HG03280 (cell line): ENCODE results near the gene SETD7.
A peak's percentile ranks its signal among the peaks of the same experiment; 100 is the strongest.

ENCODE experiments used
- ATAC-seq: cut with Tn5 transposase; IDR thresholded peaks from one replicate; pipeline ENCODE4 v1.9.1; 2021; ENCODE audit warnings: mild to moderate bottlenecking, moderate library complexity; ENCODE audit not compliant: unreplicated experiment

SETD7 gene

GRCh38 chr4:139556071-139556723, at the start of gene SETD7:
TSS of gene SETD7 (minus strand) at chr4:139556219. CDS start at chr4:139556137, 82 bp downstream.
- ATAC-seq, result peak; percentile 36

GRCh38 chr4:139605516-139605915, 49.5 kb upstream of the SETD7 start:
- ATAC-seq, result no peak

GRCh38 chr4:139603576-139604410, 47.8 kb upstream of the SETD7 start:
- ATAC-seq, result no peak

GRCh38 chr4:139602776-139603360, 46.8 kb upstream of the SETD7 start:
- ATAC-seq, result no peak

GRCh38 chr4:139600662-139601061, 44.6 kb upstream of the SETD7 start:
- ATAC-seq, result no peak

- ATAC-seq, result no peak
These were observed 43.8 kb upstream of the SETD7 start for GRCh38 chr4:139599594-139600374.

- ATAC-seq, result no peak
These were observed 43.1 kb upstream of the SETD7 start for GRCh38 chr4:139599076-139599475.

- ATAC-seq, result no peak
These were observed 40.8 kb upstream of the SETD7 start for GRCh38 chr4:139596684-139597279.

GRCh38 chr4:139596034-139596683, 40.1 kb upstream of the SETD7 start:
- ATAC-seq, result no peak

GRCh38 chr4:139594591-139595185, 38.7 kb upstream of the SETD7 start:
- no peak for ATAC-seq

GRCh38 chr4:139593091-139593564, 37.1 kb upstream of the SETD7 start:
- ATAC-seq, result no peak

- ATAC-seq, result no peak
These were observed 33.5 kb upstream of the SETD7 start for GRCh38 chr4:139589336-139590018.

- no peak for ATAC-seq
These were observed 31.4 kb upstream of the SETD7 start for GRCh38 chr4:139587446-139587845.

GRCh38 chr4:139585473-139585872, 29.5 kb upstream of the SETD7 start:
- no peak for ATAC-seq

GRCh38 chr4:139584784-139585183, 28.8 kb upstream of the SETD7 start:
- ATAC-seq, result no peak

GRCh38 chr4:139584013-139584412, 28.0 kb upstream of the SETD7 start:
- no peak for ATAC-seq

- ATAC-seq, result no peak
These were observed 26.0 kb upstream of the SETD7 start for GRCh38 chr4:139582044-139582443.

- no peak for ATAC-seq
These were observed 25.1 kb upstream of the SETD7 start for GRCh38 chr4:139581096-139581495.

- no peak for ATAC-seq
These were observed 20.2 kb upstream of the SETD7 start for GRCh38 chr4:139576219-139576618.
